HG03439 (cell line): Measurements from ENCODE around the gene SULT2B1.
A peak's percentile ranks its signal among the peaks of the same experiment; 100 is the strongest.
"Not testable (repeated sequence)": the region's sequence is repeated elsewhere in the genome, so short reads cannot be mapped to it uniquely, and the experiment has no call there.

Experiments used
- ATAC-seq: cut with Tn5 transposase; IDR thresholded peaks from one replicate; pipeline ENCODE4 v1.9.1; 2021; ENCODE audit warnings: mild to moderate bottlenecking, moderate library complexity; ENCODE audit not compliant: unreplicated experiment

SULT2B1 gene

GRCh38 chr19:48551437-48552302, at the start of gene SULT2B1:
Gene SULT2B1, plus strand, starts transcription at chr19:48552172. Its CDS starts 81 bp downstream, at chr19:48552253.
- no peak for ATAC-seq

DNA sequence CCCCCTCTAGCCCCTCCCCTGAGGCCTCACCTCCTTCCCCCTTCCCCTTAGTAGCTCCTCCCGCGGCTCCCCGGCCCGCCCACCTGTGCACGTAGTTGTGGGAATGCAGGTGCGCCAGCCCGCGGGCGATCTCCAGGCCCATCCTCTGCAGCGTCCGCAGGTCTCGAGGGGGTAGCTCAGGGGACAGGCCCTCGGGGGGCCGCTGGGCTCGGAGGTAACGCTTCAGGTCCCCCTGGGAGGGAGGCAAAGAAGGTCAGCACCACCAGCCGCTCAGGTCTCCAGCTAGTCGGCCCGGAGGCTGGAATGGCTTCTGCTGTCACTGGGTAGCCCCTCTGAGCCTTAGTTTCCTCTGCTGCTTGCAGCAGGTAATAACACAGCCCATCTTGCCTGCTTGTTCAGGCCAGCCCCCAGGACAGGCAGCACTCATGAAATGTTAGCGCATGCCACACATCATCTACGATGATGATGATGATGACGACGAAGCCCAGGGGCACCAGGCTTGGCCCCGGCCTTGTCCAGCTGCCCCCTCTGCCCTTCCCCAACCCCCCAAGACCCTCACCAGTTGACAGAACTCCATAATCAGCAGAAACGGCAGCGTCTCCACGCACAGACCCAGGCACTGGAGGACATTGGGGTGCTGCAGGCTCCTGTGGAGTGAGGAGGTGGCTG, 49.5 kb upstream of the SULT2B1 start:
- ATAC-seq: no peak

GRCh38 chr19:48506138-48506733, 45.7 kb upstream of the SULT2B1 start:
- no peak for ATAC-seq

DNA sequence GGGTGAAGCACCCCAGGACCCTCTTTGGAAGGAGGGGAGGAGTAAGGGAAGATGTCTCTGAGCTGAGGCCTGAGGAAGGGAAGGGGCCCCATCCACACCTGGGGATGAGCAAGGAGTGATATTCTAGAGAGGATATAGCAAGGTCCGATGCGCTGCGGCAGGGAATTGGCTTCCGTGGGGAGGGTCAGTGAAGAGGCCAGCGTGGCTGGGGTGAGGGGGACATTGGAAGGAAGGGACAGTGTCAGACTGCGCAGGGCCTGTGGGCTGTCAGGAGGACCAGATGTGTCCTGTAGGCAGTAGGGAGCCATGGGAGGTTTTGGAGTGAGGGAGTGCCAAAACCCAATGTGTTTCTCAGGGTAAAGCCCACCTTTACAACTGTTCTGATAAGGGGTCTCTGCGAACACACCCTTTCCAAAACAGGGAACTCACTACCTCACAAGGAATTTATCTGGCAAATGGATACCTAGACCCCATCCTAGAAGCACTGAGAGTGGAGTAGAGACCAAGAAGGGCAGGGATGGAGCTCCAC, 44.0 kb upstream of the SULT2B1 start:
- ATAC-seq: no peak

DNA sequence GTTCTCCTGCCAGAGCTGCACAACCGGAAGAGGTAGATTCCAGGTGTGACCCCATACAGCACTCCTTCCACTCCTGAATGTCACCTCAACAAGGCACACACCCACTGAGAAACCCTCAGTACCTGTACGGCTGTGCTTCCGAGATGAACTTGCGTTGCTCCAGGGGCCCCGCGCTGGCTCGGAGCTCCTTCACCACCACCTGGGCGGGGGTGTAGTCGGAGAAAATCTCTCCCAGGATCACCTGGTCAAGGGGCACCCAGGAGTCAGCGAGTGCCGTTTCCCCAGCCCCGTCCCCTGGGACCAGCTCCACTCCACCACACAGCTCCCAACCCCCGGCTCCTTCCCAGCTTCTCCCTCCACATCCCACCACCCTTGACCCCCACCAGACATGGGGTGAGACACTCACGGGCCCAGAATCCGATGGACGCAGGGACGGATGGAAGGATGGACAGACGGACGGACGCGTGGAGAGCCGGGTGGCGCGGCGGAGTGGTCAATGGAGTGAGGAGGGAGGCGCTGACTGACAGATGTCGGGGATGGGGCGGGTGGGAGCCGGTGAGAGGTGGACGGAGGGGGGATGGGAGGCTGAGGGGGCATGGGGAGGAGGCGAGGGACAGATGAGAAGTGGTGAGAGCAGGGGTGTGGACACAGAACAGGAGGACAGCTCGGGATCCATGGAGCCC, 43.1 kb upstream of the SULT2B1 start:
- ATAC-seq: no peak

- ATAC-seq: no peak
Observed at GRCh38 chr19:48509467-48510194, 42.3 kb upstream of the SULT2B1 start.

GRCh38 chr19:48510421-48511268, 41.3 kb upstream of the SULT2B1 start:
- ATAC-seq: no peak

- ATAC-seq: no peak
Observed at GRCh38 chr19:48511321-48511731, 40.6 kb upstream of the SULT2B1 start.

DNA sequence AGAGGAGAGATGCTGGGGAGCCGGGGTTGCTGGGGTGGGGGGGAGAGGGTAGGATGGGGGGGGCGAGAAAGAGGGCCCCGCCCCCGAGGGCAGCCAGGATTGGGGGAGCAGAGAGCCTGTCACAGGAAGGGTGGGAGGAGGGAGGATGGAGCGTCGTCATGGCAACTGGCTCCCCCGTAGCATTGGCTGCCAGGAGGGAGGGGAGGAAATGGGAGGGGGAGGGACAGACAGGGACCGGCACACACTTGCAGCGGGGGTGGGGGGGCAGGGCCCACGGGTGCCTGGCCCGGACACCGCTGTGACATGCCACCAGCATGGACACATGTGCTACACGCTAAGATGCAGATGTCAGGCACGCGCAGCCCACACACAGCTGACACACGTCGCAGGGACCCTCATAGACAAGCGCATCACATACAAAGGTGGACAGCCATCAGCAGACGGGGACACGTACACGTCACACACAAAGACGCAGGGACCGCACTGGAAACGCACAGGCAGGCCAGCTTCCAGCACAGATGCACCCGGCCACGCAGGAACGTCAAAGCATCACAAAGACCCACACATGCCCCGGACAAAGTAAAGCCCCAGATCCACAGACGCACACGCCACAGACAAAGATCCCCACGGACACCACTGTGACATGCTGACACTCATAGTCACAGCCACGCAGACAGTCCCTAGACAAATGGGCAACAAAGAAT, 40.0 kb upstream of the SULT2B1 start, which contains the start of gene LMTK3:
Gene LMTK3, minus strand, starts transcription at position 36 of the 704 bp plus-strand sequence. CDS start 259 bp downstream, outside the sequence.
- ATAC-seq: no peak

DNA sequence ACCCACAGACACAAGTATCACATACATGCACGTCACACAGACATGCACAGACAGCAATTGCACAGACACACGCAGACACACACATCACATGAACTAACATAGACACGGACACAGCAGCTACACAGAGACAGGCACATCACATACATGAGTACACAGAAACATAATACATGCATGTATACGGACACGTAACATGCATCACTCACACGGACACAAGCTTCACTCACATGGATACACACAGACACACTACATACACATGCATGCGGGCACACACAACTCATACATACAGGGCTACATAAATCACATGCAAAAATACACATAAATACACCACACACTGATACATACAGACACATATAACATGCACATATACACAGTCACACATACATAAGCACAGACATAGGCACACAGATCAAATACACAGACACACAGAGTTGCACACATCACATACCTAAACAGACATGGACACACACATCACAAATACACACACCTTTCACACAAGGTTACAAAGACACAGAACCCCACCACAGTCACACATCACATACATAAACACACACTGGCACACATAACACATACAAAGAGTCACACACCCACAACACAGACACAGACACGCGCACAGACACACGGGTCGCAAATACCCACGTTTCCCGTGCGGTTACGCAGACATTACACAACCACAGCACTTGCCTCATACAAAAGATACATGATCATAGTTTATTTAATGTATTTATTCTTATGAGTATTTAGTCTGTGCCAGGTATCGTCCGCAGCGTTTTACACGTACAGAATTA, 39.3 kb upstream of the SULT2B1 start:
- no peak for ATAC-seq

DNA sequence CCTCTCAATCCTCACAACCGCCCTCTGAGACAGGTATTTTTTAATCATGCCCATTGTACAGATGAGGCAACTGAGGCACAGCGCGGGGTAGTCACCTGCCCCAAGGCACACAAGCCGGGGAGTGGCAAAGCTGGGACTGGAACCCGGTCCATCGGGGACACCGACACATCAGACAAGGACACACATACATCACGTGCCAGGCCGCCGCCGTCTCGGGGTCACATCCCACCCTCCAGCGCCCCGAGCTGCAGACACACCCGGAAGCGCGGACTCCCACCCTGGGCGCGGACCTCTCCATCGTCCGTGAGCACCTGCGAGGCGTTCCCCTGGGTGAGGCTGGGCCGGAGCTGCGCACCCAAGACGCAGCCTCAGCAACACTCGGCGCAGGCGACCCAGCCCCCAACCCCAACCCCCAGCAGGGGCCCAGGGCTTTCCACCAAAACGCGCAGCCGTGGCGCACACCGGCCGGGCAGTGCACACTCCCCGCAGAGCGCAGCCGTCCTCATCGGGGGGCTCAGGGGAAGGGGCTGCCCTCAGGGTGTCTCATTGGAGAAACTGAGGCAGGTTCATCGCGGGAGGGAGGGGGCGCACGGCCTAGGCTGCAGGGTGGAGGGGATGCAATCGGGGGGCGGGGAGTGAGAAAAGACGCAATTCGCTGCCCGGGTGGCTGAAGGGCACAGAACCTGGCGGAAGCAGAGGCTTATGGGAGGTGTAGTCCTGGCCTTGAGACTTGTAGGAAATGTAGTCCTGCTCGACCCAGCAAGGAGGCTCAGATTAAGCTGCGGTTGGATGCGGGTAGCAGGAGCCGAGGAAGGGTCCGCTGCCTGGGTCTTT, 38.5 kb upstream of the SULT2B1 start:
- peak; percentile 48 for ATAC-seq

- peak; percentile 4 for ATAC-seq
Observed at GRCh38 chr19:48514123-48514458, 37.9 kb upstream of the SULT2B1 start.

DNA sequence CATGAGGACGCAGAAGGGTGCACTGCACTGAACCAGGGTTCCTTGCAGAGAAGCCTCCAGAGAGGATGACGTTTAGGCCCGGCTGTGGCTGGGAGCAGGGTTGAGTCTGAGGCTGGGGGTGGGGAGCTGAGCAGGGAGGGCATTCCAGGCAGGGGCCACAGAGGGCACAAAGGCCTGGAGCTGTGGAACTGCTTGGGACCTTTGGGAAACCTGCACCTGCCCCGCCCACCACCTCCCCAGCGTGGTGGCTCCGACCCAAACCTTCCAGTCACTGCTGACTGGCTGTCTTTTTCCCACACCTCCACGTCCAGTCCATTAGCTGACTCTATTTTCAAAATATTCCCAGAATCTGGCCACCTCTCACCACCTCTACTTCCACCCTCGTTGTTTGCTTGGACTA, 35.4 kb upstream of the SULT2B1 start:
- ATAC-seq: no peak

GRCh38 chr19:48518207-48518606, 33.8 kb upstream of the SULT2B1 start:
- ATAC-seq: no peak

- ATAC-seq: not testable (repeated sequence)
Observed at GRCh38 chr19:48519426-48519825, 32.5 kb upstream of the SULT2B1 start.

- no peak for ATAC-seq
Observed at GRCh38 chr19:48520134-48520533, 31.8 kb upstream of the SULT2B1 start.

DNA sequence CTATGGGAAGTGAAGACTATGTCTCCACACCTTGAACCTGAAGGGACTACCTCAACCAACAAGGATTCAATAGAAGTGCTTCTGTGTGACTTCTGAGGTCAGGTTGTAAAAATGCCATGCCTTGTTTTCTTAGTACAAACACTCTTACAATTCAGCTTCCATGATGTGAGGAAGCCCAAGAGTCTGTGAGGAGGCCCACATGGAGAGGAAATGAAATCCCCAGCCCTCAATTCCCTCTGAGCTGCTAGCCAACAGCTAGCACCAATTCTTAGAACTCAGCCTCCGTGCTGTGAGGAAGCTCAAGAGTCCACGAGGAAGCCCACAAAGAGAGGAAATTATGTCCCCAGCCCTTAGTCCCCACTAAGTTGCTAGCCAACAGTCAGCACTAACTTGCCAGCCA, 27.8 kb upstream of the SULT2B1 start:
- no peak for ATAC-seq
